Measurements from ENCODE around the gene LPCAT1. TPM values are rescaled to one million over a fixed set of nuclear protein-coding genes. Genes with fewer than 3 reads are reported as not detected.

LPCAT1 gene
- total RNA-seq, 1 experiment from 2014 or later: 17.1 TPM

DNA sequence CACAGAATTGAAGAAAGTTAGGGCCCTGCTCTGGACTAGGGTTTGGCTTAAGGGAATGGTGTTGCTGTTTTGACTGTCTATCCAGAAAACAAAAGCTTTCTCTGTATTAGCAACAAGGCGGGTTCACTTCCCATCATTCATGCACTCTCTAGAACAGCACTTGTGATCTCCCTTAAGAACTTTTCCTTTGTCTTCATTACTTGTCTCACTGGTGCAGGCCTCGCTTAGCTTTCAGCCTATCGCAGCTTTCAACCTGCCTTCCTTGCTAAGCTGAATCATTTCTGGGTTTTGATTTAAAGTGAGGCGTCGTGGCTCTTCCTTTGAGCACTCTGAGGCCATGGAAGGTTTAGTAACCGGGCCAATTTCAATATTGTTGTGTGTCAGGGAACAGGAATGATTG is 35.2 kb upstream of the LPCAT1 start:
- POLR2A ChIA-PET: no interaction called here
- TF ChIP-seq, protein P1, sequence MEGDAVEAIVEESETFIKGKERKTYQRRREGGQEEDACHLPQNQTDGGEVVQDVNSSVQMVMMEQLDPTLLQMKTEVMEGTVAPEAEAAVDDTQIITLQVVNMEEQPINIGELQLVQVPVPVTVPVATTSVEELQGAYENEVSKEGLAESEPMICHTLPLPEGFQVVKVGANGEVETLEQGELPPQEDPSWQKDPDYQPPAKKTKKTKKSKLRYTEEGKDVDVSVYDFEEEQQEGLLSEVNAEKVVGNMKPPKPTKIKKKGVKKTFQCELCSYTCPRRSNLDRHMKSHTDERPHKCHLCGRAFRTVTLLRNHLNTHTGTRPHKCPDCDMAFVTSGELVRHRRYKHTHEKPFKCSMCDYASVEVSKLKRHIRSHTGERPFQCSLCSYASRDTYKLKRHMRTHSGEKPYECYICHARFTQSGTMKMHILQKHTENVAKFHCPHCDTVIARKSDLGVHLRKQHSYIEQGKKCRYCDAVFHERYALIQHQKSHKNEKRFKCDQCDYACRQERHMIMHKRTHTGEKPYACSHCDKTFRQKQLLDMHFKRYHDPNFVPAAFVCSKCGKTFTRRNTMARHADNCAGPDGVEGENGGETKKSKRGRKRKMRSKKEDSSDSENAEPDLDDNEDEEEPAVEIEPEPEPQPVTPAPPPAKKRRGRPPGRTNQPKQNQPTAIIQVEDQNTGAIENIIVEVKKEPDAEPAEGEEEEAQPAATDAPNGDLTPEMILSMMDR (IDR thresholded peaks at IDR 0.05; ENCODE audit: unreplicated experiment): no peak
- DNase-seq (ENCODE audit: unreplicated experiment): no peak
- Mint-ChIP-seq H3K9me3 (ENCODE audit: unreplicated experiment) (no peaks in the 10 kb centered on the region), H3K27ac (ENCODE audit: low read depth, unreplicated experiment) (no peak overlapping the region), H3K4me3 (ENCODE audit: unreplicated experiment) (no peak overlapping the region), H3K27me3 (ENCODE audit: insufficient read depth, unreplicated experiment) (peaks cover 69% of the 10 kb centered on the region), H3K4me1 (ENCODE audit: insufficient read depth, unreplicated experiment) (peaks cover 13% of the 10 kb centered on the region), H3K36me3 (ENCODE audit: insufficient read depth, unreplicated experiment) (no peaks in the 10 kb centered on the region)
- CTCF ChIA-PET: no interaction called here
- intact Hi-C loops (cut with micrococcal nuclease): no loop called here
- BruUV-seq (replicated peaks): no TSS peak

DNA sequence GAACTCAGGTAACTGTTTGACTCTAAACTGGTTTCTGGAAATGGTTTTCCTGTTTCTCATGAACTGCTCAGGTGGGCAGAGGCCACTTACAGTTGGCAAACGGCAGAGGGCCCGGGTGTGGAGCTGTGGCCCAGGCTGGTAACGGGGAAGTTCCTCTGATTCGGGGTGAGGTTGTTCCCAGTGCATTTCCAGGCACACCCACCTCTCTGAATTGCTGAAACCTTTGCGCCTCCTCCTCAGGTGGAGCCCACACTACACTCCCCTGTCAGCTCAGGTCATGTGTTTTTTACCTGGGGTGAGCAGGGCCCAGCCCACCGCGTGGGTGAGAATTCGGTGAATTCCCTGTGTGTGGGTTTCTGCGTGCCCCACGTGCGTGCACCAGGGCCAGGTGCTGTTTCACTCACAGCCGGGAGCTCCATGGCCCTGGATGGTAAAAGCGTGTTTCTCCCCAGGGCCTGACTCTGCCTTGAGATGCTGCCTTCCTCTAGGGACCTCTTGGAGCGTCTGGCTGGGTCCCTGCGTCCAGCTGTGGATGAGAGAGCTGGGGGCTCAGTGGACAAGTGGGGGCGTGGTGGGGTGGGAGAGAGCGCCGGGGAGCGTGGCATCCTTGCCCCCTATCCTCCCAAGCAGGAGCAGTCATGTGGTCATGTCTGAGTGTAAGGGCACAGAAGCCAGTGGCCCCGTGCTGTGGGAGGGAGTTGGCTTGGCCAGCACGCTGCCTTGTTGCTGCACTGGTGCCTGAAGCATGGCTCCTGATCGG is 33.5 kb upstream of the LPCAT1 start:
- H3K27me3 Mint-ChIP-seq (ENCODE audit: insufficient read depth, unreplicated experiment): peaks cover 68% of the 10 kb centered on the region
- intact Hi-C loops (cut with micrococcal nuclease): no loop called here
- TF ChIP-seq, protein P1 (IDR thresholded peaks at IDR 0.05; ENCODE audit: unreplicated experiment): no peak

DNA sequence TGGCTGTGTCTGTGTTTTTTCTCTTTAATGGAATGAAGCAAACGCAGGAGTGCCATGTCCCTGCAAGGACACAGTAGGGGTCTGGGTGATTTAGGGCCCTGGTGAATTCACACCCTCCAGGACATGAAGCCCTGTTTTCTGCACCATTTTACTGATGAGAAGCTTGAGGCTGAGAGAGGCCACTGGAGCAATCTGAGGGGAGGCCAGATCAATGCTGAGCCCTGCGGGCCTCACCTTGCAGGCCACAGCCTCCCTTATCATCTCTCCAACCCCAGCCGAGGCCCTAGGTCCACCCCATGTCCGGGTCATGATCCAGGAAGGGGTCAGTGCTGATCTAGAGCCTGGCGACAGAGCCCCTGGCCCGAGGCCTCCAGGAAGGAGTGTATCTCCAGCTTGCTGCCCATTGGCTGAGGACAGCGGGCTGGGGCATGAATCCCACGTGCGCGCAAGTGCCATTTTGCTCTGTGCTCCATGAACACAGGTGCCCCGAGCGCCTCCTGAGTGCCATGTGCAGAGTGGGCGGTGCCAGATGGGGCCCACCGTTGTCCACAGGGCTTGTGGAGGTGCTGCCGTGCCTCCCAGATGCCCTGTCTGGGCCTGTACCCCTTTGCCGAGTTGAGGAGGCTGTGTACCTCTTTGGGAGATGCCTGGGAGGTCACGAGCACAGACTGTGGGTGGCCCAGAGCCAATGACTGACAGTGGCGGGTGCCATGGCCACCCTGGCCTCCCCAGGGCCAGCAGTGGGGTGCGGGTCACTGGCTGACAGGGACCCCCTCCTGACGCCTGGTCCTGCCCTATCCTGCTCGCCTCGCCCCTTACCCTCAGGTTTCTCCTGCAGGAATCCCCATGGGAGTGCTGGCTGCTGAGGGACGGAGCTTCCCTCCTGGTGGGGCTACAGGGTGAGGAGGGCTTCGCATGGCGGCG is 32.3 kb upstream of the LPCAT1 start:
- intact Hi-C loops (cut with micrococcal nuclease): no loop called here
- Mint-ChIP-seq H3K36me3 (ENCODE audit: insufficient read depth, unreplicated experiment) (no peaks in the 10 kb centered on the region), H3K27me3 (ENCODE audit: insufficient read depth, unreplicated experiment) (peaks cover 68% of the 10 kb centered on the region), H3K9me3 (ENCODE audit: unreplicated experiment) (no peaks in the 10 kb centered on the region), H3K4me1 (ENCODE audit: insufficient read depth, unreplicated experiment) (peaks cover 13% of the 10 kb centered on the region), H3K27ac (ENCODE audit: low read depth, unreplicated experiment) (no peak overlapping the region), H3K4me3 (ENCODE audit: unreplicated experiment) (no peak overlapping the region)
- ChIA-PET CTCF (no interaction called here), POLR2A (interaction anchor here (0.5 to 1.5 kb wide), 3 partner anchors 10 to 61 kb away, joined by 3 to 4 read pairs (median 3); no protein-coding TSS in a partner anchor)
- TF ChIP-seq, protein P1 (IDR thresholded peaks at IDR 0.05; ENCODE audit: unreplicated experiment): no peak
- BruUV-seq (replicated peaks): no TSS peak
- DNase-seq (ENCODE audit: unreplicated experiment): no peak

More for the DNA sequence above, 33.5 kb upstream of the LPCAT1 start:
- ChIA-PET POLR2A (no interaction called here), CTCF (interaction anchor here (0.9 kb wide), 1 partner anchor 11 kb away, joined by 3 read pairs; no protein-coding TSS in a partner anchor)
- no peak for DNase-seq (ENCODE audit: unreplicated experiment)
- BruUV-seq (replicated peaks): no TSS peak
- Mint-ChIP-seq H3K36me3 (ENCODE audit: insufficient read depth, unreplicated experiment) (no peaks in the 10 kb centered on the region), H3K4me1 (ENCODE audit: insufficient read depth, unreplicated experiment) (peaks cover 13% of the 10 kb centered on the region), H3K4me3 (ENCODE audit: unreplicated experiment) (no peak overlapping the region), H3K9me3 (ENCODE audit: unreplicated experiment) (no peaks in the 10 kb centered on the region), H3K27ac (ENCODE audit: low read depth, unreplicated experiment) (no peak overlapping the region)

All from MCF 10A (cell line).